Activated naive CD4-positive, alpha-beta T cell treated with anti-CD3 and anti-CD28 coated beads, Interleukin-2, amount 10 ng/mL, durations not matched to agents 7 days and 5 days (primary cell): ENCODE measurements around the gene CTBP2.

ENCODE experiments used
- CTCF ChIA-PET: fragments of 350-600 bp; sonication (Branson Sonifier 250); formaldehyde crosslinking; loops from one replicate; lab custom pipeline; 2021; ENCODE audit warnings: antibody characterized with exemption; lab: Charles Lee
- DNase-seq: peaks from one replicate; pipeline ENCODE4 v3.0.0-alpha.2; 2020
- H3K27ac Mint-ChIP-seq: one replicate; pipeline ENCODE4 v1.8.0; 2021; ENCODE audit warnings: mild to moderate bottlenecking, moderate library complexity, mixed read lengths
- H3K27me3 Mint-ChIP-seq: one replicate; pipeline ENCODE4 v1.8.0; 2021; ENCODE audit warnings: mild to moderate bottlenecking, mixed read lengths
- H3K36me3 Mint-ChIP-seq: one replicate; pipeline ENCODE4 v1.8.0; 2021; ENCODE audit warnings: mixed read lengths
- H3K4me1 Mint-ChIP-seq: one replicate; pipeline ENCODE4 v1.8.0; 2021; ENCODE audit warnings: mixed read lengths
- H3K4me3 Mint-ChIP-seq: one replicate; pipeline ENCODE4 v1.8.0; 2021; ENCODE audit warnings: mild to moderate bottlenecking, moderate library complexity, mixed read lengths
- H3K9me3 Mint-ChIP-seq: one replicate; pipeline ENCODE4 v1.8.0; 2021; ENCODE audit warnings: mixed read lengths

Gene CTBP2

GRCh38 chr10:125134483-125134848 is 25.9 kb downstream of the CTBP2 start:
- Mint-ChIP-seq H3K4me3 (no peak overlapping the region), H3K27ac (no peak overlapping the region), H3K4me1 (no peaks in the 10 kb centered on the region), H3K36me3 (no peaks in the 10 kb centered on the region), H3K27me3 (no peaks in the 10 kb centered on the region), H3K9me3 (no peaks in the 10 kb centered on the region)
- CTCF ChIA-PET = no interaction called here
- DNase-seq = no peak

GRCh38 chr10:125133696-125134482 is 26.5 kb downstream of the CTBP2 start:
- Mint-ChIP-seq H3K4me3 (no peak overlapping the region), H3K4me1 (no peaks in the 10 kb centered on the region), H3K27ac (no peak overlapping the region), H3K27me3 (no peaks in the 10 kb centered on the region), H3K9me3 (no peaks in the 10 kb centered on the region), H3K36me3 (no peaks in the 10 kb centered on the region)
- DNase-seq = no peak
- CTCF ChIA-PET = no interaction called here

- CTCF ChIA-PET = no interaction called here
- no peak for DNase-seq
- Mint-ChIP-seq H3K36me3 (no peaks in the 10 kb centered on the region), H3K27ac (no peak overlapping the region), H3K9me3 (no peaks in the 10 kb centered on the region), H3K4me1 (no peaks in the 10 kb centered on the region), H3K27me3 (no peaks in the 10 kb centered on the region), H3K4me3 (no peak overlapping the region)
Measured at GRCh38 chr10:125132344-125132743, 28.0 kb downstream of the CTBP2 start.

- Mint-ChIP-seq H3K9me3 (no peaks in the 10 kb centered on the region), H3K27me3 (no peaks in the 10 kb centered on the region), H3K36me3 (no peaks in the 10 kb centered on the region), H3K4me3 (no peak overlapping the region), H3K4me1 (no peaks in the 10 kb centered on the region), H3K27ac (no peak overlapping the region)
- CTCF ChIA-PET = no interaction called here
- no peak for DNase-seq
Measured at GRCh38 chr10:125130916-125131315, 29.4 kb downstream of the CTBP2 start.

- Mint-ChIP-seq H3K4me1 (no peaks in the 10 kb centered on the region), H3K4me3 (no peak overlapping the region), H3K36me3 (no peaks in the 10 kb centered on the region), H3K9me3 (no peaks in the 10 kb centered on the region), H3K27ac (no peak overlapping the region), H3K27me3 (no peaks in the 10 kb centered on the region)
- CTCF ChIA-PET = no interaction called here
- DNase-seq = no peak
Measured at GRCh38 chr10:125130260-125130659, 30.1 kb downstream of the CTBP2 start.

GRCh38 chr10:125129076-125129458 is 31.3 kb downstream of the CTBP2 start:
- CTCF ChIA-PET = no interaction called here
- Mint-ChIP-seq H3K4me1 (no peaks in the 10 kb centered on the region), H3K27me3 (no peaks in the 10 kb centered on the region), H3K9me3 (no peaks in the 10 kb centered on the region), H3K27ac (no peak overlapping the region), H3K4me3 (no peak overlapping the region), H3K36me3 (no peaks in the 10 kb centered on the region)
- DNase-seq = no peak

GRCh38 chr10:125128397-125129075 is 31.8 kb downstream of the CTBP2 start:
- Mint-ChIP-seq H3K36me3 (no peaks in the 10 kb centered on the region), H3K27ac (no peak overlapping the region), H3K4me3 (no peak overlapping the region), H3K27me3 (no peaks in the 10 kb centered on the region), H3K4me1 (no peaks in the 10 kb centered on the region), H3K9me3 (no peaks in the 10 kb centered on the region)
- CTCF ChIA-PET = no interaction called here
- DNase-seq = no peak

- H3K27me3 Mint-ChIP-seq = no peaks in the 10 kb centered on the region
- no peaks in the 10 kb centered on the region for H3K9me3 Mint-ChIP-seq
- CTCF ChIA-PET = no interaction called here
- H3K27ac Mint-ChIP-seq = no peak overlapping the region
- DNase-seq = no peak
- no peaks in the 10 kb centered on the region for H3K36me3 Mint-ChIP-seq
- no peaks in the 10 kb centered on the region for H3K4me1 Mint-ChIP-seq
- H3K4me3 Mint-ChIP-seq = no peak overlapping the region
Measured at GRCh38 chr10:125127986-125128385, 32.4 kb downstream of the CTBP2 start.

GRCh38 chr10:125127110-125127509 is 33.3 kb downstream of the CTBP2 start:
- Mint-ChIP-seq H3K27me3 (no peaks in the 10 kb centered on the region), H3K36me3 (no peaks in the 10 kb centered on the region), H3K9me3 (no peaks in the 10 kb centered on the region), H3K4me3 (no peak overlapping the region), H3K4me1 (no peaks in the 10 kb centered on the region), H3K27ac (no peak overlapping the region)
- CTCF ChIA-PET = no interaction called here
- DNase-seq = no peak

GRCh38 chr10:125125951-125126735 is 34.2 kb downstream of the CTBP2 start:
- Mint-ChIP-seq H3K27ac (no peak overlapping the region), H3K4me3 (no peak overlapping the region), H3K9me3 (no peaks in the 10 kb centered on the region), H3K27me3 (no peaks in the 10 kb centered on the region), H3K4me1 (no peaks in the 10 kb centered on the region), H3K36me3 (no peaks in the 10 kb centered on the region)
- DNase-seq = no peak
- CTCF ChIA-PET = no interaction called here

- Mint-ChIP-seq H3K9me3 (no peaks in the 10 kb centered on the region), H3K27ac (no peak overlapping the region), H3K4me3 (no peak overlapping the region), H3K27me3 (peaks cover 2% of the 10 kb centered on the region), H3K4me1 (no peaks in the 10 kb centered on the region), H3K36me3 (no peaks in the 10 kb centered on the region)
- no peak for DNase-seq
- CTCF ChIA-PET = no interaction called here
Measured at GRCh38 chr10:125124907-125125306, 35.5 kb downstream of the CTBP2 start.

GRCh38 chr10:125124115-125124487 is 36.3 kb downstream of the CTBP2 start:
- DNase-seq = no peak
- H3K4me1 Mint-ChIP-seq = no peaks in the 10 kb centered on the region
- no peak overlapping the region for H3K27ac Mint-ChIP-seq
- H3K9me3 Mint-ChIP-seq = no peaks in the 10 kb centered on the region
- peaks cover 3% of the 10 kb centered on the region for H3K27me3 Mint-ChIP-seq
- no peaks in the 10 kb centered on the region for H3K36me3 Mint-ChIP-seq
- no peak overlapping the region for H3K4me3 Mint-ChIP-seq
- CTCF ChIA-PET = no interaction called here

GRCh38 chr10:125123476-125124114 is 36.8 kb downstream of the CTBP2 start:
- Mint-ChIP-seq H3K4me1 (no peaks in the 10 kb centered on the region), H3K4me3 (no peak overlapping the region), H3K27ac (no peak overlapping the region), H3K27me3 (peaks cover 3% of the 10 kb centered on the region), H3K36me3 (no peaks in the 10 kb centered on the region), H3K9me3 (no peaks in the 10 kb centered on the region)
- DNase-seq = no peak
- CTCF ChIA-PET = no interaction called here

GRCh38 chr10:125122566-125122965 is 37.8 kb downstream of the CTBP2 start:
- DNase-seq = no peak
- H3K4me1 Mint-ChIP-seq = no peaks in the 10 kb centered on the region
- no peaks in the 10 kb centered on the region for H3K36me3 Mint-ChIP-seq
- H3K9me3 Mint-ChIP-seq = no peaks in the 10 kb centered on the region
- CTCF ChIA-PET = no interaction called here
- H3K27ac Mint-ChIP-seq = no peak overlapping the region
- H3K4me3 Mint-ChIP-seq = no peak overlapping the region
- H3K27me3 Mint-ChIP-seq = peaks cover 3% of the 10 kb centered on the region
